IPS-18a (cell line): ENCODE data around the gene FAS.

Experiments
- H3K27ac ChIP-seq: one replicate; pipeline ENCODE4 v1.5.1; 2013; ENCODE audit warnings: low read length
- H3K27me3 ChIP-seq: one replicate; pipeline ENCODE4 v1.6.1; 2013; ENCODE audit warnings: mild to moderate bottlenecking, low read length; ENCODE audit not compliant: control insufficient read depth, insufficient read depth
- H3K36me3 ChIP-seq: one replicate; pipeline ENCODE4 v1.6.1; 2013; ENCODE audit warnings: low read depth, low read length; ENCODE audit not compliant: control insufficient read depth
- H3K4me1 ChIP-seq: one replicate; pipeline ENCODE4 v1.6.1; 2013; ENCODE audit warnings: low read depth, low read length; ENCODE audit not compliant: control insufficient read depth
- H3K4me3 ChIP-seq: one replicate; pipeline ENCODE4 v1.5.1; 2013; ENCODE audit warnings: low read length
- H3K9ac ChIP-seq: one replicate; pipeline ENCODE4 v1.6.1; 2013; ENCODE audit warnings: mild to moderate bottlenecking, low read length, moderate library complexity
- H3K9me3 ChIP-seq: one replicate; pipeline ENCODE4 v1.6.1; 2013; ENCODE audit warnings: low read depth, low read length; ENCODE audit not compliant: control insufficient read depth

The FAS gene

DNA sequence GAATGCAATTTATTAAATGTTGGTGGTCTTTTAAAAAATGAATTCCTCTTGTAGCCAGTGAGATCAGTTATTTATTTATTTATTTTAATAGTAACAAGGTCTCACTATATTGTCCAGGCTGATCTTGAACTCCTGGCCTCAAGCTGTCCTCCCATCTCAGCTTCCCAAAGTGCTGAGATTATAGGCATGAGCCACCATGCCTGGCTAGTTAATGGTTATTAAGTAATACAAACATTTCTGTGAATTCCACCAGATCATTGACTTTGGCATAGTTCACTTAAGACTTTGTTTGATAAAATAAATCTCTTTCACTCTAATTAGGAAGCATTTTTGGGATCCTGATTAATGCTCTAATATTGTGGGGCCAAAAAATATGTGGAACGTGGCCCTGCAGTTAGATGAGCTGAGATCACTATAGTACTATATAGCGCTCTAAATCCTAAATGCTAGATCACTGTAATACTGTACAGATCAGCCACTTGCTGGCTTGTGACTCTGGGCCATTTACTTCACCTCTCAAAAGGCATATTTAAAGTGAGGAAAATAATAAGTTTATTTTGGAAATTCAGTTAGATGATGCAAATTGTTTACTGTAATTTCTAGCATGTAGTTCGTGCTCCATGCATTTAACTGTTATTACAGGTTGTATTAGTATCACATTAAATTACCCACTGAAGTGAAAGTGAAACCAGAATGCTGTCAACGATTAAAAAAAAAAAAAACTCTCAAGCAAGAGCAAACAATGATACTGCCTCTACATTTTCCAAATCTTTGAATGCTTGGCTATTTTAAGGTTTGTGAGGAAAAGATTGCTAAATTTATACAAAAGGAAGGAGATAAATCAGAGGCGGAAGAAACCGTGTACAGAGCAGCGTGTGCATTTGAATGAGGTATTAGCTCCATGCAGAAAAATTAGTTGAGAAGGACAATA, 15.9 kb upstream of the FAS start:
- H3K4me1 ChIP-seq: peaks cover 6% of the 10 kb centered on the region
- H3K9me3 ChIP-seq: no peaks in the 10 kb centered on the region
- H3K4me3 ChIP-seq: no peak overlapping the region
- no peaks in the 10 kb centered on the region for H3K36me3 ChIP-seq
- H3K9ac ChIP-seq: no peak overlapping the region
- H3K27ac ChIP-seq: no peak overlapping the region
- no peaks in the 10 kb centered on the region for H3K27me3 ChIP-seq

DNA sequence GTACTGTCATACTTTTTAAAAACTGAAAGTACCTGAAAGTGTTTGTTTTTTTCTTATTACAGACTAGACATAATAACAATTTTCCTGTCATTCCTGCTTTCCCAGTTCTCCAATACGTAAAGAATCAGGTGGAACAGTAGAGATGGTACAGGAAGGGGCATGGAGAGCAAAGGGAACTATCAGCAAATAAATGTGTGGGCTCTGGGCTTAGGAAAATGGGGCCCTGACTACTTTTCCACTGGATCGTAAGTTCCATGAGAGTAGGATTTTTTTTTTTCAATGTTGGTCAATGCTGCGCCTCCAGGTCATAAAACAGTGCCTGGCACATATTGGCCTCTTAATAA, 15.2 kb upstream of the FAS start:
- no peak overlapping the region for H3K27ac ChIP-seq
- H3K9ac ChIP-seq: no peak overlapping the region
- no peaks in the 10 kb centered on the region for H3K36me3 ChIP-seq
- H3K4me3 ChIP-seq: no peak overlapping the region
- peaks cover 7% of the 10 kb centered on the region for H3K4me1 ChIP-seq
- no peaks in the 10 kb centered on the region for H3K27me3 ChIP-seq
- no peaks in the 10 kb centered on the region for H3K9me3 ChIP-seq

DNA sequence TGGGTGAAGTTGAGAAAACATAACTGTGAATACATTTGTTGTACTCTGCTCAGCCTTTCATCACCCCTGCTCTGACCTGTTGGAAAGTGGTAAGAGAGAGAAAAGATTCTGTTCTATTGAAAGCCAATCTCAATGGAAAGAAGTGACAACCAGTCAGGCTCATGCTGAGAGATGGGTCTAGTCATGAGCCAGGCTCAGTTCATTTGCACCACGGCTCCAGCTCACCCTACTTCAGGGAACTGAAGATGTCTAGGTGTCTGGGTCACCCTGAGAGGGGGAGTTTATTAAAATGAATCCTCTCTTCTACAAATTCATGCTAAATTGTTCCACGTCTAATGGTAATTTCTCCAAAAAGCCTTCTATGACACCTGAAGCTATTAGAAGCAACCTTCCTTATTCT, 12.1 kb upstream of the FAS start:
- no peaks in the 10 kb centered on the region for H3K36me3 ChIP-seq
- no peak overlapping the region for H3K4me3 ChIP-seq
- no peak overlapping the region for H3K27ac ChIP-seq
- H3K9ac ChIP-seq: no peak overlapping the region
- H3K4me1 ChIP-seq: peaks cover 7% of the 10 kb centered on the region
- no peaks in the 10 kb centered on the region for H3K27me3 ChIP-seq
- no peaks in the 10 kb centered on the region for H3K9me3 ChIP-seq

DNA sequence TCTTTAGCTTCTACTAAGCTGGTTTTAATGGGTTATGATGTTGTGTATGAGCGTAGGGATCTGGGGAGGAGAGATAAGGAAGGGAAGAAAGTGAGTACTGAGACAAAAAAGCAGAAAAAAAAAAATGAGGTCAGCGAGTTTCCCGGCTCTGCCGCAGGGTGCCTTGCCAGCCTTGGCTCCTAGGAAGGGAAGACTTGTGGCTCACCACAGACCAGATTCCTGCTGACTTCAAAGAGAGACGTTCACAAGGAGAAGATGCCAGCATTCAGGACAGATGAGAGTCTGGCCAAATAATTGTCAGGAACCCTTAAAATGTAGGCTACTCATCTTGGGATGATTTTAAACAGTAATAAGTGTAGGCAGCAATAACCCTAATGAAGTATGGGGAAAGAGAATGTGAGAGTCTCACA, 11.4 kb upstream of the FAS start:
- H3K9ac ChIP-seq: no peak overlapping the region
- no peaks in the 10 kb centered on the region for H3K36me3 ChIP-seq
- no peak overlapping the region for H3K4me3 ChIP-seq
- no peaks in the 10 kb centered on the region for H3K9me3 ChIP-seq
- no peaks in the 10 kb centered on the region for H3K27me3 ChIP-seq
- H3K27ac ChIP-seq: no peak overlapping the region
- H3K4me1 ChIP-seq: peaks cover 7% of the 10 kb centered on the region

DNA sequence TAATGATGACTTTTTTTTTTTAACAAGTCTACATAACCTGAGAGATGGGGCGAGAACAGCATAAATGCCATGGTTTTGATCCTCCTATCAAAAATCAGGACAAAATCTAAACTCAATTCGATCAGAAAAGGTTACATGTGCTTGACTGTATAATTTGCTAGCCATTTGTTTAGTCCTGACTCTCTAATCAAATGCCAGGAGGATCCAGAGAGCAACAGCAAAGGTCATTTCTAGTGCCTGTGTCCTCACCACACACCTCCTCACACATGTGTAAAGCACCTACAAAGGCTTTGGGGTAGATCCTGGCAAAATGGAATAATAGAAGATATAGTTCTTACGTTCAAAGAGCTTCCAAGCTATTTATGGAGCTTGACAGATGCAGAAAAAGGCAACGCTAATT, 11.0 kb upstream of the FAS start:
- Histone ChIP-seq H3K27ac (no peak overlapping the region), H3K9me3 (no peaks in the 10 kb centered on the region), H3K9ac (no peak overlapping the region), H3K4me3 (no peak overlapping the region), H3K27me3 (no peaks in the 10 kb centered on the region), H3K36me3 (no peaks in the 10 kb centered on the region), H3K4me1 (peaks cover 7% of the 10 kb centered on the region)

DNA sequence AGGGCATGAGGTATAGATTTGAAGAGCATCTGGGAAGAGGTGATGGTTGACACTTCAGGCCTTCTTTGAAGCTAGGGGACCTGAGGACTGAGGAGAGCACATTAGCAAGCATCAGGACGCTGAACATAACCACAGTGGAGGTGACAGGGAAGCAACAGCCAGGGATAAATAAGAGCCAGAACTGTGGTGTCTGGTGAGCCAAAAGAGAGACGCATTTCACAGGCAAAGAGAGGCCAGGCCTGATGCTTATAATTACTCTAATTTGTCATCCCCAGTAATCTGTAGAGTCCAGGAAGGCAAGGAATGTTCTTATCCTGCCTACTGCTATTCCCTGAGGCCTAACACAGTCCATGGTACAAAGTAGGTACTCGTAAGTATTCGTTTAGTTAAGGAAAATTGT, 10.4 kb upstream of the FAS start:
- no peaks in the 10 kb centered on the region for H3K36me3 ChIP-seq
- no peak overlapping the region for H3K27ac ChIP-seq
- H3K4me1 ChIP-seq: peaks cover 9% of the 10 kb centered on the region
- H3K9me3 ChIP-seq: no peaks in the 10 kb centered on the region
- H3K27me3 ChIP-seq: no peaks in the 10 kb centered on the region
- H3K9ac ChIP-seq: no peak overlapping the region
- no peak overlapping the region for H3K4me3 ChIP-seq

DNA sequence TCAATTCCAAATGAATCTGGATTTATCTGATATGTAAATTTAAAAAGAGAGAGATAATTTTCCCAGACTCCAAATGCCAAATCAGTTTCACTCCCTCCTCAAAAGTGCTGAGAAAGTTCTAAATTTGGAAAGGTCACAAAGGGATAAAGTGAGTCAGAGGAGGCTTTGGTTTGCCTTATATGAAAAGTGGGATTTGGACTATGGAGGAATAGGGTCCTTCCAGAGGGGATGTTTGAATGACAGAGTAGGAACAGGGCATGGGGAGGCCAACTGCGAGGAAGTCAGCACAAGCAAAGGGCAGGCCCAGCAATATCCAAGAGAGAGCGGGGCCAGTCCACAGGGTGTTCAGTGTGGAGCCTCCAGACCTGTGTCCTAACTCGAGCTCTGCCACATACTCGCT, 9.8 kb upstream of the FAS start:
- Histone ChIP-seq H3K36me3 (no peaks in the 10 kb centered on the region), H3K27ac (no peak overlapping the region), H3K9me3 (no peaks in the 10 kb centered on the region), H3K27me3 (no peaks in the 10 kb centered on the region), H3K4me3 (no peak overlapping the region), H3K4me1 (peaks cover 11% of the 10 kb centered on the region), H3K9ac (no peak overlapping the region)

DNA sequence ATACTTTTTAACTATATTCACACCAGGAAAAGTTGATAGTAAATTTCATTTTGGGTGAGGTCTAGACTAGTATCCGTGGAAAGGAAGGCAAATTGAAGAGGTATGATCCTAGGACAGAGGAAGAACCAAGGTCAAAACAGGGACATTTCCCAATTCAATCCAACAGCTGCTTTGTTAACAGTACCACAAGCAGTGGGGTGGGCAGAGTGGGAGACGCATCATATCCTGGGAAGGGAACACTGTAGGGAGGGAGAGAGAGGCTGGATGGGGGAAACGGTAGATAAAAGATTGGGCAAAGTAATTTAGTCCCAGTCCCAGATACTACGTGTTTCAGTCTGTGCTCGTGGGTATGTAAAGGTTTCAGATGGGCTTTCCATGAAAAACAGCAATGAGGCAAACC, 9.2 kb upstream of the FAS start:
- Histone ChIP-seq H3K27me3 (no peaks in the 10 kb centered on the region), H3K36me3 (no peaks in the 10 kb centered on the region), H3K9ac (no peak overlapping the region), H3K9me3 (no peaks in the 10 kb centered on the region), H3K27ac (no peak overlapping the region), H3K4me3 (no peak overlapping the region), H3K4me1 (peaks cover 11% of the 10 kb centered on the region)

DNA sequence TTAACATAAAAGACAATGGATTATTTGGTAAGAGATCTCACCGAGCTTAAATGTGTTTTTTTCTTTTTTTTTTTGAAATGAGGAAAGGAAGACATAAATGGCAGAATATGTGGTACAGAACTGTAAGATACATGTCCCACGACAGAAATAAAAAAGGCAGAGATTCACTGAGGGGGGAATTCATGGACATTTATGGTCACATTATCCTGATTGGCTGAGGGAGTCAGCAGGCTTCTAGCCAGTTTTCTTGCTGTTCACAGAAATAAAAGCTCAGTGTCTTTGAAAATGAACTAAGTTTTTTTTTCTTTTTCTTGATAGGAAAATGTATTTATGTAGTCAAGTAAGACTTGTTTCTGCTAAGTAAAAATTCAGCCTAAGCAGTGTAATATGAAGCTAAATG, 8.2 kb upstream of the FAS start:
- H3K9ac ChIP-seq: no peak overlapping the region
- H3K36me3 ChIP-seq: no peaks in the 10 kb centered on the region
- no peak overlapping the region for H3K27ac ChIP-seq
- H3K9me3 ChIP-seq: no peaks in the 10 kb centered on the region
- H3K27me3 ChIP-seq: no peaks in the 10 kb centered on the region
- H3K4me1 ChIP-seq: peaks cover 11% of the 10 kb centered on the region
- no peak overlapping the region for H3K4me3 ChIP-seq

DNA sequence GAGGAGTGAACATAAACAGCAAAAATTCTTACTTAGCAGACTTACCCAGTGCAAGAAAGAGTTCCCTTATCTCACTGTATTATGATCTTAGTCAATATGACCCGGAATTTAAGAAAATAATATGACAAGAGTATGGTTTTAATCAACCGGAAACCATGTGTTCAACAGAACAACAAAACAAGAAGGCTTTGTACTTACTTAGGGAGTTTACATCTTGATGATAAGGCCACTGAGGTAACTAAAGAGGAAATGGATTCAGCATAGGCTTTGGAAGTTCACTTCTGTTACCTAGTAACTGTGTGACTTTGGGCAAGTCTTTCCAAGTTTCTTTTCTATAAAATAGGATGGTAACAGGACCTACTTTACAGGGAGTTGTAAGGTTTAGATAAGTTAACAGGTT, 7.4 kb upstream of the FAS start:
- H3K9me3 ChIP-seq: no peaks in the 10 kb centered on the region
- H3K27ac ChIP-seq: no peak overlapping the region
- no peak overlapping the region for H3K9ac ChIP-seq
- peaks cover 11% of the 10 kb centered on the region for H3K4me1 ChIP-seq
- no peaks in the 10 kb centered on the region for H3K27me3 ChIP-seq
- H3K4me3 ChIP-seq: no peak overlapping the region
- H3K36me3 ChIP-seq: no peaks in the 10 kb centered on the region

DNA sequence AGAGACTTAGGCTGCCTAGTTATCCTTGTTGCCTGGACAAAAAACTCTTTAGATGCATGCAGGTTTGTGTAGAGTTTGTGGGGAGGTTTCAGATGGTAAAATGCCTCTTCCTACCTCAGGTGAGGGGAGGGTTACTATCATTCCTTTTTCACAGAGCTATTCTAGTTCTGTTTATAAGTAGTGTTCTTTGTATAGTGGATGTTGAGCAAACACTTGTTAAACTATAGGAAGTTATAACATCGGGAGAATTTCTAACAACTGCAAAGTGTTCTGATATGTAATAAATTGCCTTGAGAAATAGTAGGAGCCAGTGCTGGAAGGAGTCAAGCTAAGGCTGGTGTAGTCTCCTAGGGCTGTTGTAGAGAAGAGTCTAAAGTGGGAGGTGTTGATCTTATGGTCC, 6.7 kb upstream of the FAS start:
- H3K9ac ChIP-seq: no peak overlapping the region
- H3K36me3 ChIP-seq: no peaks in the 10 kb centered on the region
- peaks cover 11% of the 10 kb centered on the region for H3K4me1 ChIP-seq
- H3K27ac ChIP-seq: no peak overlapping the region
- no peak overlapping the region for H3K4me3 ChIP-seq
- H3K9me3 ChIP-seq: no peaks in the 10 kb centered on the region
- H3K27me3 ChIP-seq: peaks cover 4% of the 10 kb centered on the region

DNA sequence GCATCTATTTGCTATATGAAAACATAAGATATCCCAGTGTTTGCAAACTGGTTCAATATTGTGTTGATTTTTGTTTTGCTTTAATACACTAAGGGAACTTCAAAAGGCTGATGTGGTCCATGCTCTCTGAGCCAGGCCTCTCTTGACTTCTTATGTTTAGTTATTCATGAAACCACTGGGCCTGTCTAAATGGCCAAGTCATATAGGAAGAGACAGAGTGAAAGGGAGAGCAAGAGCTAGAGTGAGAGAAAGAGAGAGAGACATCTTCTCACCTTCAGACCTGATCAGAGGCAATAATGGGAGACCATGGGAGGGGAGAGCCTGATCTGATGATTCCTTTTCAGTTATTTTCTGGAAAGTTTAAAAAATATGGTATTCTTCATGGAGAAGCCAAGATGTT, 6.1 kb upstream of the FAS start:
- no peaks in the 10 kb centered on the region for H3K36me3 ChIP-seq
- H3K27ac ChIP-seq: no peak overlapping the region
- peaks cover 7% of the 10 kb centered on the region for H3K4me1 ChIP-seq
- no peak overlapping the region for H3K4me3 ChIP-seq
- no peak overlapping the region for H3K9ac ChIP-seq
- no peaks in the 10 kb centered on the region for H3K9me3 ChIP-seq
- H3K27me3 ChIP-seq: peaks cover 9% of the 10 kb centered on the region
